Measurements from ENCODE around the gene IQCM. TPM values are rescaled to one million over a fixed set of nuclear protein-coding genes. Genes with fewer than 3 reads are reported as not detected.

IQCM gene
- total and polyA plus RNA-seq, 10 of the 15 experiments (the other 5 are each of a cell fraction or from before 2014, with no cell fraction given): not detected

- Histone ChIP-seq H3K27me3 (replicated peaks in 1 of 2; ENCODE audit: control insufficient read depth in 2 of 2, insufficient read depth in 2 of 2, low read length in 1 of 2) (no peaks in the 10 kb centered on the region), H3K4me2 (ENCODE audit: control insufficient read depth, insufficient read depth) (no peak overlapping the region), H3K79me2 (ENCODE audit: control insufficient read depth, insufficient read depth, low read length) (no peaks in the 10 kb centered on the region), H3K36me3 (ENCODE audit: control insufficient read depth in 2 of 2, insufficient read depth in 2 of 2, low read length in 1 of 2) (no peaks in the 10 kb centered on the region), H3K27ac (ENCODE audit: control insufficient read depth, insufficient read depth) (no peak overlapping the region), H4K20me1 (ENCODE audit: control insufficient read depth, insufficient read depth) (no peaks in the 10 kb centered on the region), H3K4me1 (ENCODE audit: control insufficient read depth, insufficient read depth, low read length) (no peaks in the 10 kb centered on the region), H2AFZ (ENCODE audit: control insufficient read depth, low read depth, low read length) (no peak overlapping the region), H3K9ac (ENCODE audit: control insufficient read depth, insufficient read depth, low read length) (no peak overlapping the region), H3K9me3 (replicated peaks; ENCODE audit: control insufficient read depth, insufficient read depth, low read length) (no peaks in the 10 kb centered on the region), H3K4me3 (no peak overlapping the region)
- ChIA-PET SMC1A (ENCODE audit: uncharacterized antibody, unreplicated experiment) (no interaction called here), CTCF (no interaction called here), RAD21 (ENCODE audit: unreplicated experiment) (no interaction called here), POLR2A (no interaction called here)
- TF ChIP-seq BRCA1 (IDR thresholded peaks at IDR 0.05; ENCODE audit: low read depth, low read length) (no peak), POU2F2 (IDR thresholded peaks at IDR 0.05; ENCODE audit: borderline replicate concordance, low read depth, low read length) (no peak), ETV6 (conservative IDR thresholded peaks at IDR 0.05 in 1 of 2, IDR thresholded peaks at IDR 0.05 in 1 of 2; ENCODE audit: borderline replicate concordance in 1 of 2, low read depth in 1 of 2) (no peak), WRNIP1 (IDR thresholded peaks at IDR 0.05; ENCODE audit: borderline replicate concordance, low read depth, low read length) (no peak), ZNF207 (IDR thresholded peaks at IDR 0.05; ENCODE audit: borderline replicate concordance) (no peak), RBBP5 (conservative IDR thresholded peaks at IDR 0.05) (no peak), CUX1 (IDR thresholded peaks at IDR 0.05; ENCODE audit: insufficient replicate concordance, low read depth, low read length) (no peak), E4F1 (IDR thresholded peaks at IDR 0.05; ENCODE audit: borderline replicate concordance, partially characterized antibody) (no peak), EGR1 (IDR thresholded peaks at IDR 0.05; ENCODE audit: borderline replicate concordance in 1 of 2, low read depth in 2 of 2, low read length in 2 of 2) (no peak)
- WGBS (ENCODE audit: insufficient coverage, insufficient replicate concordance, low lambda C conversion rate, missing lambda C conversion rate): 39% methylated on average over 2 of the region's 2 CpGs
- DNase-seq (ENCODE audit: low read depth, low spot score) (no peak), FAIRE-seq (no peak), ATAC-seq (no peak)
- intact Hi-C loops (cut with micrococcal nuclease; ENCODE audit: unreplicated experiment) (no loop called here), in situ Hi-C loops (cut with MboI) (no loop called here)
- BruUV-seq (replicated peaks): no TSS peak
These were observed 9.7 kb upstream of the IQCM start for GRCh38 chr4:149825336-149825735.
